ENCODE measurements around the gene MRPS18B. TPM values are rescaled to one million over a fixed set of nuclear protein-coding genes. Genes with fewer than 3 reads are reported as not detected.

MRPS18B gene
- polyA plus RNA-seq, 1 experiment = 69.3 TPM

DNA sequence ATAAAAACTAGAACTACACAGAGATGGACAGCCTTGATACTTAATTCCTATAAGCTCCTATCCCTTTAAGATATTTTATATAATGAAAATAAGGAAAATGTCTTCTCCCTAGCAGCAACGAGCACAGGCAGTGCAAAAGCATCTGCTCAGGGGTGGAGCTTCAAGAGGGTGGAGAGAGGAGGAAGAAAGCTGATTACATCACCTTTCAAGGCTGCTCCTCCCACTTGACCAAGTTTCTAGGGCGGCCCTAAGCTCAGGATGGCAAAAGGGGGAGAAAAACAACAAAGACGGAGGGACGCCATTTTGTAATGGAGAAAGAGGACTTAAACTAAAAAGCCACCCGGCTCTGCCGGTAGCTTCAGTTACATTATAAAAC is 2.8 kb upstream of the MRPS18B start:
- TF ChIP-seq CTCF (IDR thresholded peaks at IDR 0.05; ENCODE audit: insufficient read depth, low read depth, low read length) = no peak
- ChIA-PET CTCF (interaction anchor here (0.7 to 1.2 kb wide), 3 partner anchors 18 to 133 kb away, joined by 3 read pairs; no protein-coding TSS in a partner anchor), POLR2A (interaction anchor here (0.6 to 1.4 kb wide), 13 partner anchors 9 to 1567 kb away, joined by 3 to 30 read pairs (median 9); partner anchors contain the start of genes ABCF1, GTF2H4 and MDC1)
- Histone ChIP-seq H3K4me3 (ENCODE audit: low read depth, low read length) (peak overlapping the region; percentile 87), H3K36me3 (ENCODE audit: control insufficient read depth, insufficient read depth, low read length) (peaks cover 7% of the 10 kb centered on the region), H3K27me3 (ENCODE audit: control insufficient read depth, insufficient read depth, low read length) (no peaks in the 10 kb centered on the region)
- peak; percentile 94 for DNase-seq (ENCODE audit: low read depth)

GRCh38 chr6:30615219-30615957 is 2.3 kb upstream of the MRPS18B start:
- H3K36me3 ChIP-seq (ENCODE audit: control insufficient read depth, insufficient read depth, low read length) = peaks cover 9% of the 10 kb centered on the region
- H3K4me3 ChIP-seq (ENCODE audit: low read depth, low read length) = peak overlapping the region; percentile 87
- POLR2A ChIA-PET = interaction anchor here (0.6 to 1.4 kb wide), 16 partner anchors 9 to 1567 kb away, joined by 3 to 30 read pairs (median 8); partner anchors contain the start of genes ABCF1, GTF2H4 and MDC1
- no peaks in the 10 kb centered on the region for H3K27me3 ChIP-seq (ENCODE audit: control insufficient read depth, insufficient read depth, low read length)
- TF ChIP-seq CTCF (IDR thresholded peaks at IDR 0.05; ENCODE audit: insufficient read depth, low read depth, low read length) = no peak
- CTCF ChIA-PET = interaction anchor here (0.7 to 1.2 kb wide), 3 partner anchors 19 to 133 kb away, joined by 3 read pairs; no protein-coding TSS in a partner anchor
- no peak for DNase-seq (ENCODE audit: low read depth)

GRCh38 chr6:30615958-30616810 is 1.5 kb upstream of the MRPS18B start:
- Histone ChIP-seq H3K4me3 (ENCODE audit: low read depth, low read length) (peak overlapping the region; percentile 87), H3K27me3 (ENCODE audit: control insufficient read depth, insufficient read depth, low read length) (no peaks in the 10 kb centered on the region), H3K36me3 (ENCODE audit: control insufficient read depth, insufficient read depth, low read length) (peaks cover 10% of the 10 kb centered on the region)
- DNase-seq (ENCODE audit: low read depth) = no peak
- no peak for TF ChIP-seq CTCF (IDR thresholded peaks at IDR 0.05; ENCODE audit: insufficient read depth, low read depth, low read length)
- POLR2A ChIA-PET = interaction anchor here (0.7 to 1.4 kb wide), 4 partner anchors 10 to 266 kb away, joined by 3 to 9 read pairs (median 7); no protein-coding TSS in a partner anchor
- CTCF ChIA-PET = no interaction called here

DNA sequence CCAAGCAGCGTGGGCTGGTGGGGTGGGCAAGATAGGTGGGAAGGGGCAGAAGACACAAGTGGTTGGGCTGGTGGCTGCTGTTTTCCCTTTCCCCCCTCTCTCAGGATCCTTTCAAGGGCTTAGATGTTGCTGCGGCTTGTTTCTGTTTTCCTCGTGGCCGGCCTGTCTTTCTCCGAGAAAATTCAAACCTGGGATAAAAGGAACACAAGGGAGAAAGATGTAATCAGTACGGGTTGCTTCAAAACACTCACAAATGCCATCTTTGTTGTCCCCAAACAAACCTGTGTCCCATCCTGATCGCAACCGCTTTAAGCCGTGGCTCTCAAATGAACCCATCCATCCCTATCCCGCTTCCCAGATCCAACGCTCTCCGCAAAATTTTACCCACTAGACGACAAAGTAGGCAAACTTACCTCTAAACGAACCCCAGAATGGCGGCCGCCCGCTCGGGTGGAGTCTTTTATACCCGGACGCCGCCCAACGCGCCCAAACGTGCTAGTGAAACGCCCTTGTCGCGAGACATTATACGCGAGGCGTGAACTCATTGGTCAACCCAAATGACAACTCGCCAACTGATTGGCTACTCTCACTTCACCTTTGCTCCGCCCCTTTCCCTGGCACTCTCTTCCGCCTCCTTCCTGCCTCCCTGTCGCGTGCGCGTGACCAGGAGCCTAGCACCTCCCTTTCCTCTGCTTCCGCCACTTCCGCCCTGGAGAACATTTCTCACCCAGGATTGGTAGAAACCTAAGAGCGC is 652 bp upstream of the MRPS18B start, which contains the start of gene PPP1R10:
PPP1R10 (minus strand) TSS at position 433 of the 754 bp plus-strand sequence. CDS start 7,299 bp downstream, outside the sequence.
- Histone ChIP-seq H3K27me3 (ENCODE audit: control insufficient read depth, insufficient read depth, low read length) (no peaks in the 10 kb centered on the region), H3K4me3 (ENCODE audit: low read depth, low read length) (peak within 1 kb of the TSS; percentile 87), H3K36me3 (ENCODE audit: control insufficient read depth, insufficient read depth, low read length) (peaks cover 10% of the 10 kb centered on the region)
- TF ChIP-seq CTCF (IDR thresholded peaks at IDR 0.05; ENCODE audit: insufficient read depth, low read depth, low read length) = no peak
- ChIA-PET POLR2A (interaction anchor here (1.3 kb wide), 1 partner anchor 100 kb away, joined by 3 read pairs; the partner anchor contains the start of gene MDC1), CTCF (interaction anchor here (2.0 kb wide), 1 partner anchor 106 kb away, joined by 6 read pairs; no protein-coding TSS in a partner anchor)
- peak; percentile 100 for DNase-seq (ENCODE audit: low read depth)

Measured in BJ (cell line).